GM12892 (cell line): ENCODE measurements around the gene OR4D2.

Source experiments
- POLR2A ChIP-seq: IDR thresholded peaks from 2 replicates; pipeline ENCODE4 v1.6.1; 2011; ENCODE audit warnings: low read depth, low read length, control low read depth
- POLR2AphosphoS5 ChIP-seq: IDR thresholded peaks from 2 replicates; pipeline ENCODE4 v1.6.1; 2011; ENCODE audit warnings: low read depth, low read length, control low read depth
- TAF1 ChIP-seq: IDR thresholded peaks from 2 replicates; pipeline ENCODE4 v1.6.1; 2011; ENCODE audit warnings: low read depth, mild to moderate bottlenecking, control low read depth, low read length, borderline replicate concordance

DNA sequence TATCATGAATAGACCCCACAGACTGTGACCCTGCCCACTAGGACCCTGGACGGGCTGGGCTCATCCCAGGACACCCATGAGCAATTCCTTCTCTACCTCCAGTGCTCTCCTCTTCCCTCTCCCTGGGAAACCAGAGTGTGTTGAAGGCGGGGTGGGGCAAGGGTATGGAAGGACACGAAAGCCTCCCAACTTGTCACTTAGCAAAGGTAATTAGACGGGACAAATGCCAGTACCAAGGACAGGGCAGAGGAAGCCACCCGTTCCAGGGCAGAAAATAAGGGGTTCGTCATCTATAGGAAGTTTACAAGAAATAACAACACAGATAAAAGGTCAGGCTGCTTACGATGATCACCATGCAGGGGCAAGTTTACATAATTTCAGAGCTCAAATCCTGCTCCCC is 20.9 kb downstream of the OR4D2 start:
- TF ChIP-seq TAF1 (no peak), POLR2A (no peak), POLR2AphosphoS5 (no peak)
